Caco-2 (cell line): ENCODE data around the gene AKAIN1. TPM values are rescaled to one million over a fixed set of nuclear protein-coding genes. Genes with fewer than 3 reads are reported as not detected.

Experiments
- BruUV-seq: library from RNA; stranded (reverse); fragments of 400-500 nt; replicated peaks from 2 replicates; lab custom pipeline; 2021; lab: Mats Ljungman, UMichigan
- CTCF ChIA-PET: fragments of 300-600 bp; sonication (Branson Sonifier 250); formaldehyde crosslinking; loops from one replicate; lab custom pipeline; 2022; ENCODE audit warnings: antibody characterized with exemption; lab: Charles Lee
- POLR2A ChIA-PET: fragments of 300-600 bp; sonication (Branson Sonifier 250); formaldehyde crosslinking; loops from one replicate; lab custom pipeline; 2022; ENCODE audit warnings: antibody characterized with exemption; lab: Charles Lee
- DNase-seq, 2 experiments: peaks; one replicate each; pipeline versions ENCODE4 v3.0.0 to v3.0.0-alpha.2; 2020 to 2022
- H3K27me3 ChIP-seq: replicated peaks from 2 replicates; pipeline ENCODE4 v1.6.0; 2011; ENCODE audit warnings: low read length; ENCODE audit not compliant: control insufficient read depth, insufficient read depth
- H3K36me3 ChIP-seq: 2 replicates; pipeline ENCODE4 v1.5.1; 2011; ENCODE audit warnings: low read length; ENCODE audit not compliant: control insufficient read depth, insufficient read depth
- H3K4me1 ChIP-seq: fragments of 250-450 bp; sonication (Bioruptor Pico); 2 replicates; pipeline ENCODE4 v1.5.1; 2020; ENCODE audit warnings: mild to moderate bottlenecking
- H3K4me3 ChIP-seq: 2 replicates; pipeline ENCODE4 v1.5.1; 2011; ENCODE audit warnings: low read depth, mild to moderate bottlenecking, control low read depth, low read length
- H3K9me3 ChIP-seq: fragments of 250-450 bp; sonication (Bioruptor Pico); 2 replicates; pipeline ENCODE4 v1.5.1; 2020; ENCODE audit warnings: mild to moderate bottlenecking, moderate library complexity
- H3K27ac Mint-ChIP-seq: one replicate; pipeline ENCODE4 v1.8.0; 2022; ENCODE audit warnings: mixed read lengths; ENCODE audit not compliant: unreplicated experiment
- H3K27me3 Mint-ChIP-seq: one replicate; pipeline ENCODE4 v1.8.0; 2022; ENCODE audit warnings: mixed read lengths; ENCODE audit not compliant: insufficient read depth, unreplicated experiment
- H3K36me3 Mint-ChIP-seq: one replicate; pipeline ENCODE4 v1.8.0; 2022; ENCODE audit warnings: mild to moderate bottlenecking, mixed read lengths; ENCODE audit not compliant: insufficient read depth, unreplicated experiment
- H3K4me1 Mint-ChIP-seq: one replicate; pipeline ENCODE4 v1.8.0; 2022; ENCODE audit warnings: low read depth, mixed read lengths; ENCODE audit not compliant: unreplicated experiment
- H3K4me3 Mint-ChIP-seq: one replicate; pipeline ENCODE4 v1.8.0; 2022; ENCODE audit warnings: mild to moderate bottlenecking, moderate library complexity, mixed read lengths; ENCODE audit not compliant: unreplicated experiment
- H3K9me3 Mint-ChIP-seq: one replicate; pipeline ENCODE4 v1.8.0; 2022; ENCODE audit warnings: mixed read lengths; ENCODE audit not compliant: unreplicated experiment
- CTCF ChIP-seq, 2 experiments: fragments of 200-600 bp in 1 of 2; IDR thresholded peaks; 1 replicate in 1 of 2; 2 replicates in 1 of 2; pipeline versions ENCODE4 v1.5.1 to v1.8.0; 2011 to 2022; ENCODE audit warnings: antibody characterized with exemption in 1 of 2, control low read depth in 1 of 2, inconsistent platforms in 1 of 2, low read depth in 1 of 2, low read length in 1 of 2, mild to moderate bottlenecking in 1 of 2, moderate library complexity in 1 of 2; ENCODE audit not compliant: insufficient read depth in 1 of 2, severe bottlenecking in 1 of 2, unreplicated experiment in 1 of 2
- intact Hi-C: fragments of 100-400 bp; cut with micrococcal nuclease; formaldehyde crosslinking; loops from one replicate; pipeline ENCODE4 v1.10.0; 2022; ENCODE audit not compliant: unreplicated experiment
- total RNA-seq: library from RNA; stranded (reverse); gene quantifications from 2 replicates; pipeline ENCODE4 v1.2.3, GENCODE V29; 2022

The AKAIN1 gene
- total RNA-seq, 1 experiment from 2014 or later: not detected

GRCh38 chr18:5195656-5196055, 1.4 kb downstream of the AKAIN1 start:
- TF ChIP-seq CTCF (IDR thresholded peaks at IDR 0.05; ENCODE audit: insufficient read depth in 1 of 2, low read depth in 1 of 2, low read length in 1 of 2, severe bottlenecking in 1 of 2, unreplicated experiment in 1 of 2): no peak
- Histone ChIP-seq H3K27me3 (no peaks in the 10 kb centered on the region), H3K4me3 (no peak overlapping the region), H3K36me3 (no peaks in the 10 kb centered on the region), H3K4me1 (no peaks in the 10 kb centered on the region), H3K9me3 (no peaks in the 10 kb centered on the region)
- intact Hi-C loops: loop anchor here (2.0 kb wide), 1 partner anchor 41 kb away; no protein-coding TSS in a partner anchor
- ChIA-PET CTCF (no interaction called here), POLR2A (no interaction called here)
- Mint-ChIP-seq H3K4me3 (no peak overlapping the region), H3K27ac (no peak overlapping the region), H3K4me1 (peaks cover 6% of the 10 kb centered on the region), H3K36me3 (no peaks in the 10 kb centered on the region), H3K27me3 (peaks cover 8% of the 10 kb centered on the region), H3K9me3 (no peaks in the 10 kb centered on the region)
- BruUV-seq: no TSS peak
- DNase-seq: no peak

- CTCF ChIA-PET: no interaction called here
Measured at GRCh38 chr18:5180254-5180653, 16.8 kb downstream of the AKAIN1 start.

GRCh38 chr18:5178519-5178918, 18.5 kb downstream of the AKAIN1 start:
- no peaks in the 10 kb centered on the region for H3K36me3 ChIP-seq
- no TSS peak for BruUV-seq
- Mint-ChIP-seq H3K27me3 (no peaks in the 10 kb centered on the region), H3K4me1 (peaks cover 12% of the 10 kb centered on the region), H3K4me3 (no peak overlapping the region), H3K27ac (no peak overlapping the region), H3K36me3 (no peaks in the 10 kb centered on the region), H3K9me3 (no peaks in the 10 kb centered on the region)
- intact Hi-C loops: no loop called here
- H3K9me3 ChIP-seq: no peaks in the 10 kb centered on the region
- ChIA-PET POLR2A (no interaction called here), CTCF (no interaction called here)
- no peak overlapping the region for H3K4me3 ChIP-seq
- peaks cover 10% of the 10 kb centered on the region for H3K4me1 ChIP-seq
- DNase-seq: no peak
- TF ChIP-seq CTCF (IDR thresholded peaks at IDR 0.05; ENCODE audit: insufficient read depth in 1 of 2, low read depth in 1 of 2, low read length in 1 of 2, severe bottlenecking in 1 of 2, unreplicated experiment in 1 of 2): no peak
- H3K27me3 ChIP-seq: no peaks in the 10 kb centered on the region

More at GRCh38 chr18:5180254-5180653, 16.8 kb downstream of the AKAIN1 start:
- peaks cover 12% of the 10 kb centered on the region for H3K4me1 Mint-ChIP-seq
- Histone ChIP-seq H3K36me3 (no peaks in the 10 kb centered on the region), H3K27me3 (no peaks in the 10 kb centered on the region), H3K4me1 (peaks cover 10% of the 10 kb centered on the region), H3K9me3 (no peaks in the 10 kb centered on the region), H3K4me3 (no peak overlapping the region)
- no peak overlapping the region for H3K4me3 Mint-ChIP-seq
- H3K27ac Mint-ChIP-seq: no peak overlapping the region
- H3K9me3 Mint-ChIP-seq: no peaks in the 10 kb centered on the region
- BruUV-seq: no TSS peak
- DNase-seq: peak; percentile 66 to 69
- POLR2A ChIA-PET: no interaction called here
- H3K27me3 Mint-ChIP-seq: no peaks in the 10 kb centered on the region
- H3K36me3 Mint-ChIP-seq: no peaks in the 10 kb centered on the region
- no peak for TF ChIP-seq CTCF (IDR thresholded peaks at IDR 0.05; ENCODE audit: insufficient read depth in 1 of 2, low read depth in 1 of 2, low read length in 1 of 2, severe bottlenecking in 1 of 2, unreplicated experiment in 1 of 2)
- intact Hi-C loops: loop anchor here (2.0 kb wide), 1 partner anchor 37 kb away; no protein-coding TSS in a partner anchor
